ENCODE results near the gene PDSS2.

The PDSS2 gene

GRCh38 chr6:107243471-107243870, 215.9 kb downstream of the PDSS2 start:
- no peak for TF ChIP-seq FOXP2 (optimal IDR thresholded peaks at IDR 0.05; ENCODE audit: borderline replicate concordance, extremely low read depth, extremely low read length, insufficient read depth)
- TF ChIP-seq SIN3A (IDR thresholded peaks at IDR 0.05; ENCODE audit: borderline replicate concordance, insufficient read depth, low read length): no peak
- TF ChIP-seq, protein P1, sequence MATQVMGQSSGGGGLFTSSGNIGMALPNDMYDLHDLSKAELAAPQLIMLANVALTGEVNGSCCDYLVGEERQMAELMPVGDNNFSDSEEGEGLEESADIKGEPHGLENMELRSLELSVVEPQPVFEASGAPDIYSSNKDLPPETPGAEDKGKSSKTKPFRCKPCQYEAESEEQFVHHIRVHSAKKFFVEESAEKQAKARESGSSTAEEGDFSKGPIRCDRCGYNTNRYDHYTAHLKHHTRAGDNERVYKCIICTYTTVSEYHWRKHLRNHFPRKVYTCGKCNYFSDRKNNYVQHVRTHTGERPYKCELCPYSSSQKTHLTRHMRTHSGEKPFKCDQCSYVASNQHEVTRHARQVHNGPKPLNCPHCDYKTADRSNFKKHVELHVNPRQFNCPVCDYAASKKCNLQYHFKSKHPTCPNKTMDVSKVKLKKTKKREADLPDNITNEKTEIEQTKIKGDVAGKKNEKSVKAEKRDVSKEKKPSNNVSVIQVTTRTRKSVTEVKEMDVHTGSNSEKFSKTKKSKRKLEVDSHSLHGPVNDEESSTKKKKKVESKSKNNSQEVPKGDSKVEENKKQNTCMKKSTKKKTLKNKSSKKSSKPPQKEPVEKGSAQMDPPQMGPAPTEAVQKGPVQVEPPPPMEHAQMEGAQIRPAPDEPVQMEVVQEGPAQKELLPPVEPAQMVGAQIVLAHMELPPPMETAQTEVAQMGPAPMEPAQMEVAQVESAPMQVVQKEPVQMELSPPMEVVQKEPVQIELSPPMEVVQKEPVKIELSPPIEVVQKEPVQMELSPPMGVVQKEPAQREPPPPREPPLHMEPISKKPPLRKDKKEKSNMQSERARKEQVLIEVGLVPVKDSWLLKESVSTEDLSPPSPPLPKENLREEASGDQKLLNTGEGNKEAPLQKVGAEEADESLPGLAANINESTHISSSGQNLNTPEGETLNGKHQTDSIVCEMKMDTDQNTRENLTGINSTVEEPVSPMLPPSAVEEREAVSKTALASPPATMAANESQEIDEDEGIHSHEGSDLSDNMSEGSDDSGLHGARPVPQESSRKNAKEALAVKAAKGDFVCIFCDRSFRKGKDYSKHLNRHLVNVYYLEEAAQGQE (IDR thresholded peaks at IDR 0.05; ENCODE audit: insufficient read depth in 1 of 2, low read depth in 2 of 2, low read length in 2 of 2): no peak
- TF ChIP-seq POLR2AphosphoS5 (IDR thresholded peaks at IDR 0.05; ENCODE audit: low read depth, low read length): no peak
- TF ChIP-seq TAF1 (IDR thresholded peaks at IDR 0.05; ENCODE audit: borderline replicate concordance, insufficient read depth, low read length): no peak

DNA sequence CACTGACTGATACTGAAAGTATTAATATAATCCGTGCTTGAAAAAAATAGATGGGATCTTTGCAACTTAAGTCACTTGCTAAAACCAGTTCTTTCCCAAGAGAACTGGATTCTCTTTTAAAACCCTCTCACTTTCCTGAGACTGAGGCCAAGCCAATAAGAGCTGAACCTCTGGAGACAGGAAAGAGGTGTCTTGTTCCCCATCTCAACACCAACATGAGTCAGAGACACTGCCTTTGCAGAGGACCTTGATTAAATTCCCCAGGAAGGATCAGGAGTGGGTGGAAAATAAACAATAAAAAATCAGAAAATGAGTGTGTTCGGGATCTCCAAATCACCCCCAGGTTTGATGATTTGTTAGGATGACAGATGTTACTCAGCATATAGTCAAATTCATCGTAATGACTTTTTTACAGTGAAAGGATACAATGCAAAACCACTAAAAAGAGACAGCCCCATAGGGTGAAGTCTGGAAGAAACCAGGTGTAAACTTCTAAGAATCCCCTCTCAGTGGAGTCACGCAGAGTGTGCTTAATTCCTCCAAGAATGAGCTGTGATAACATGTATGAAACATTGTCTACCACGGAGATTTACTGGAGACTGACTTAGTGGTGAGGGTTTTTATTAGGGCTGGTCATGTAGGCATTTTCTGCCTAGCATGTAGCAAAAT, 221.2 kb downstream of the PDSS2 start:
- TF ChIP-seq TAF1 (IDR thresholded peaks at IDR 0.05; ENCODE audit: borderline replicate concordance, insufficient read depth, low read length) (no peak), SIN3A (IDR thresholded peaks at IDR 0.05; ENCODE audit: borderline replicate concordance, insufficient read depth, low read length) (no peak), FOXP2 (optimal IDR thresholded peaks at IDR 0.05; ENCODE audit: borderline replicate concordance, extremely low read depth, extremely low read length, insufficient read depth) (no peak), POLR2AphosphoS5 (IDR thresholded peaks at IDR 0.05; ENCODE audit: low read depth, low read length) (no peak)
- TF ChIP-seq, protein P1 (IDR thresholded peaks at IDR 0.05; ENCODE audit: insufficient read depth in 1 of 2, low read depth in 2 of 2, low read length in 2 of 2): no peak

GRCh38 chr6:107235511-107235910, 223.9 kb downstream of the PDSS2 start:
- TF ChIP-seq POLR2AphosphoS5 (IDR thresholded peaks at IDR 0.05; ENCODE audit: low read depth, low read length) (no peak), SIN3A (IDR thresholded peaks at IDR 0.05; ENCODE audit: borderline replicate concordance, insufficient read depth, low read length) (no peak), FOXP2 (optimal IDR thresholded peaks at IDR 0.05; ENCODE audit: borderline replicate concordance, extremely low read depth, extremely low read length, insufficient read depth) (no peak), TAF1 (IDR thresholded peaks at IDR 0.05; ENCODE audit: borderline replicate concordance, insufficient read depth, low read length) (no peak)
- TF ChIP-seq, protein P1 (IDR thresholded peaks at IDR 0.05; ENCODE audit: insufficient read depth in 1 of 2, low read depth in 2 of 2, low read length in 2 of 2): no peak

DNA sequence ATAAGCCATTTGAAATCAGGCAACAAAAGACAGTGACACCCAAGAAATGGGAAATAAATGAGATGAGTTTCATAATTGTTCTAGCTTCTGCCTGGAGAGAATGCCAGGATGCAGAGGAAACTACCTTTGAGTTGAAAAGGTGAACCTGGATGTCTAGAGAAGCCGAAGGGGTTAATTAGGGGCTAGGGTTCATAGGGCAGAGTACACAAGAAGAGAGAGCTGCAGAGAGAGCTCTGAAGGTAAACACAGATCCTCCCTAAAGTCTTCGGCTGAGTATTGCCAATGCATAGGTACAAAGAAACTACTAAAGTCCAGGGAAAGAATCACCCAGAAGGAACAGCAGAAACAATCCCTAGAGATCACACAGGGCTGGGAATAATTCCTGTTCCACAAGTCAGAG, 224.4 kb downstream of the PDSS2 start:
- TF ChIP-seq TAF1 (IDR thresholded peaks at IDR 0.05; ENCODE audit: borderline replicate concordance, insufficient read depth, low read length) (no peak), SIN3A (IDR thresholded peaks at IDR 0.05; ENCODE audit: borderline replicate concordance, insufficient read depth, low read length) (no peak), POLR2AphosphoS5 (IDR thresholded peaks at IDR 0.05; ENCODE audit: low read depth, low read length) (no peak), FOXP2 (optimal IDR thresholded peaks at IDR 0.05; ENCODE audit: borderline replicate concordance, extremely low read depth, extremely low read length, insufficient read depth) (no peak)
- TF ChIP-seq, protein P1 (IDR thresholded peaks at IDR 0.05; ENCODE audit: insufficient read depth in 1 of 2, low read depth in 2 of 2, low read length in 2 of 2): no peak

Measured in PFSK-1 (cell line).